H9 (cell line): Measurements from ENCODE around the gene CHTOP. TPM values are rescaled to one million over a fixed set of nuclear protein-coding genes. Genes with fewer than 3 reads are reported as not detected.

Experiments
- DNase-seq: peaks from one replicate; pipeline ENCODE4 v3.0.0-alpha.2; 2017
- H2AFZ ChIP-seq: one replicate; pipeline ENCODE4 v1.6.1; 2013; ENCODE audit warnings: mild to moderate bottlenecking, low read length, control low read depth, moderate library complexity
- H2AK5ac ChIP-seq: 2 replicates; pipeline ENCODE4 v1.6.1; 2013; ENCODE audit warnings: low read length, control low read depth, mixed read lengths; ENCODE audit not compliant: insufficient read length
- H2BK120ac ChIP-seq: one replicate; pipeline ENCODE4 v1.6.1; 2013; ENCODE audit warnings: low read depth, mild to moderate bottlenecking, low read length, control low read depth, inconsistent platforms; ENCODE audit not compliant: poor library complexity, severe bottlenecking
- H2BK12ac ChIP-seq: 2 replicates; pipeline ENCODE4 v1.6.1; 2013; ENCODE audit warnings: low read length, control low read depth, mixed read lengths, low read depth; ENCODE audit not compliant: insufficient read length
- H2BK15ac ChIP-seq: 2 replicates; pipeline ENCODE4 v1.6.1; 2013; ENCODE audit warnings: low read depth, low read length, control low read depth
- H2BK20ac ChIP-seq: one replicate; pipeline ENCODE4 v1.6.1; 2013; ENCODE audit warnings: low read depth, mild to moderate bottlenecking, low read length, control low read depth, inconsistent platforms; ENCODE audit not compliant: poor library complexity, severe bottlenecking
- H2BK5ac ChIP-seq: 2 replicates; pipeline ENCODE4 v1.6.1; 2013; ENCODE audit warnings: low read length, control low read depth, mixed read lengths; ENCODE audit not compliant: insufficient read length
- H3K14ac ChIP-seq: 2 replicates; pipeline ENCODE4 v1.6.1; 2013; ENCODE audit warnings: low read length, control low read depth; ENCODE audit not compliant: insufficient read depth
- H3K18ac ChIP-seq: 2 replicates; pipeline ENCODE4 v1.6.1; 2013; ENCODE audit warnings: low read depth, mild to moderate bottlenecking, mixed read lengths, low read length, control low read depth; ENCODE audit not compliant: insufficient read length
- H3K23ac ChIP-seq: 2 replicates; pipeline ENCODE4 v1.6.1; 2013; ENCODE audit warnings: low read length, control low read depth, mixed read lengths, low read depth; ENCODE audit not compliant: insufficient read length
- H3K23me2 ChIP-seq: 2 replicates; pipeline ENCODE4 v1.6.1; 2013; ENCODE audit warnings: low read depth, mild to moderate bottlenecking, mixed read lengths, low read length, control low read depth; ENCODE audit not compliant: insufficient read length, poor library complexity, severe bottlenecking
- H3K27ac ChIP-seq: 2 replicates; pipeline ENCODE4 v1.5.1; 2013; ENCODE audit warnings: low read length, control low read depth, mixed read lengths, low read depth; ENCODE audit not compliant: insufficient read length
- H3K27me3 ChIP-seq: 2 replicates; pipeline ENCODE4 v1.6.1; 2013; ENCODE audit warnings: low read length, control low read depth, inconsistent platforms; ENCODE audit not compliant: insufficient read depth
- H3K4ac ChIP-seq: 2 replicates; pipeline ENCODE4 v1.6.1; 2013; ENCODE audit warnings: low read depth, mild to moderate bottlenecking, control low read depth, inconsistent platforms, low read length, moderate library complexity
- H3K4me1 ChIP-seq: 2 replicates; pipeline ENCODE4 v1.6.1; 2013; ENCODE audit warnings: low read length, control low read depth, inconsistent platforms; ENCODE audit not compliant: insufficient read depth
- H3K4me2 ChIP-seq: 2 replicates; pipeline ENCODE4 v1.6.1; 2013; ENCODE audit warnings: low read length, control low read depth, mixed read lengths; ENCODE audit not compliant: insufficient read length, insufficient read depth
- H3K56ac ChIP-seq: 2 replicates; pipeline ENCODE4 v1.6.1; 2013; ENCODE audit warnings: low read depth, mild to moderate bottlenecking, mixed read lengths, low read length, control low read depth; ENCODE audit not compliant: insufficient read length
- H3K79me1 ChIP-seq: 2 replicates; pipeline ENCODE4 v1.6.1; 2013; ENCODE audit warnings: low read depth, mild to moderate bottlenecking, moderate library complexity, low read length, control low read depth, inconsistent platforms; ENCODE audit not compliant: insufficient read depth, poor library complexity, severe bottlenecking
- H3K79me2 ChIP-seq: 2 replicates; pipeline ENCODE4 v1.6.1; 2013; ENCODE audit warnings: low read length, control low read depth, inconsistent platforms; ENCODE audit not compliant: insufficient read depth
- H3K9ac ChIP-seq: 2 replicates; pipeline ENCODE4 v1.6.1; 2013; ENCODE audit warnings: low read length, control low read depth, mixed read lengths; ENCODE audit not compliant: insufficient read length; ENCODE audit errors: extremely low read depth
- H3K9me3 ChIP-seq: one replicate; pipeline ENCODE4 v1.6.1; 2013; ENCODE audit warnings: low read depth, low read length, inconsistent platforms; ENCODE audit not compliant: control insufficient read depth
- H3T11ph ChIP-seq: one replicate; pipeline ENCODE4 v1.6.1; 2013; ENCODE audit warnings: mild to moderate bottlenecking, low read length, control low read depth, inconsistent platforms
- H4K20me1 ChIP-seq: one replicate; pipeline ENCODE4 v1.6.1; 2013; ENCODE audit not compliant: control insufficient read depth, insufficient read length, insufficient read depth
- H4K5ac ChIP-seq: 2 replicates; pipeline ENCODE4 v1.6.1; 2013; ENCODE audit warnings: low read depth, mild to moderate bottlenecking, mixed read lengths, low read length, control low read depth; ENCODE audit not compliant: insufficient read length
- H4K8ac ChIP-seq: replicated peaks from 2 replicates; pipeline ENCODE4 v1.6.1; 2013; ENCODE audit warnings: low read length, control low read depth, mixed read lengths, low read depth; ENCODE audit not compliant: insufficient read length
- H4K91ac ChIP-seq: 2 replicates; pipeline ENCODE4 v1.6.1; 2013; ENCODE audit warnings: low read depth, mild to moderate bottlenecking, moderate library complexity, mixed read lengths, low read length, control low read depth; ENCODE audit not compliant: insufficient read length
- H3K27ac Mint-ChIP-seq, 3 experiments: 2 replicates in 2 of 3; 3 replicates in 1 of 3; pipeline ENCODE4 v1.8.0; 2020 to 2021; ENCODE audit warnings: mixed read lengths in 3 of 3, mild to moderate bottlenecking in 1 of 3, moderate library complexity in 1 of 3
- H3K27me3 Mint-ChIP-seq: 2 replicates; pipeline ENCODE4 v1.8.0; 2021; ENCODE audit warnings: low read depth, mild to moderate bottlenecking, moderate library complexity, mixed read lengths
- H3K36me3 Mint-ChIP-seq, 3 experiments: 2 replicates in 2 of 3; 3 replicates in 1 of 3; pipeline ENCODE4 v1.8.0; 2020 to 2021; ENCODE audit warnings: low read depth in 3 of 3, mixed read lengths in 3 of 3; ENCODE audit not compliant: insufficient read depth in 1 of 3
- H3K4me1 Mint-ChIP-seq, 2 experiments: 2 replicates each; pipeline ENCODE4 v1.8.0; 2020; ENCODE audit warnings: mixed read lengths in 2 of 2
- H3K4me3 Mint-ChIP-seq, 2 experiments: 2 replicates in 1 of 2; 3 replicates in 1 of 2; pipeline ENCODE4 v1.8.0; 2020 to 2021; ENCODE audit warnings: mild to moderate bottlenecking in 2 of 2, mixed read lengths in 2 of 2, moderate library complexity in 1 of 2
- H3K9me3 Mint-ChIP-seq, 2 experiments: 2 replicates in 1 of 2; 3 replicates in 1 of 2; pipeline ENCODE4 v1.8.0; 2020; ENCODE audit warnings: mild to moderate bottlenecking in 2 of 2, mixed read lengths in 2 of 2, moderate library complexity in 1 of 2
- WGBS: extraction: QIAGEN DNeasy Blood & Tissue Kit; methylation state at CpG from one replicate; pipeline ENCODE4 v1.1.7; 2013; ENCODE audit warnings: missing lambda C conversion rate, low lambda C conversion rate, mixed read lengths; ENCODE audit not compliant: insufficient read length; ENCODE audit errors: extremely low coverage; 5-methylcytosine and 5-hydroxymethylcytosine counted together
- total RNA-seq: library from RNA; stranded (reverse); gene quantifications from 2 replicates; pipeline ENCODE4 v1.2.1, GENCODE V29; 2021
- TF ChIP-seq, protein P1 (sequence below): fragments of 200-600 bp; sonication (generic); conservative IDR thresholded peaks from 3 replicates; pipeline ENCODE4 v1.8.0; 2021; ENCODE audit warnings: antibody characterized with exemption, mild to moderate bottlenecking

Gene CHTOP
- total RNA-seq, 1 experiment from 2014 or later, result 126 TPM

- Histone ChIP-seq H4K20me1 (no peaks in the 10 kb centered on the region), H3K79me1 (no peaks in the 10 kb centered on the region), H3K9ac (no peak overlapping the region), H3K23ac (no peak overlapping the region), H3K56ac (no peak overlapping the region), H2BK20ac (no peak overlapping the region), H4K5ac (no peak overlapping the region), H3K4me2 (peak overlapping the region; percentile 65), H3K9me3 (no peaks in the 10 kb centered on the region), H3K4me1 (no peaks in the 10 kb centered on the region), H3K27ac (no peak overlapping the region), H2BK5ac (no peak overlapping the region), H2BK120ac (no peak overlapping the region), H3K18ac (no peak overlapping the region), H3T11ph (no peak overlapping the region), H2BK15ac (no peak overlapping the region), H4K8ac (no peak overlapping the region), H2AFZ (no peak overlapping the region), H3K4ac (no peak overlapping the region), H4K91ac (no peak overlapping the region), H3K23me2 (peaks cover 26% of the 10 kb centered on the region), H2BK12ac (no peak overlapping the region), H3K14ac (no peak overlapping the region), H3K79me2 (no peaks in the 10 kb centered on the region), H3K27me3 (peaks cover 3% of the 10 kb centered on the region; the same call in 1 of the 2 replicates), H2AK5ac (no peak overlapping the region)
- Mint-ChIP-seq H3K9me3 (no peaks in the 10 kb centered on the region), H3K4me1 (peaks cover 21 to 24% of the 10 kb centered on the region in 2 experiments), H3K36me3 (peaks cover 0 to 10% (median 4%) of the 10 kb centered on the region in 3 experiments; a peak in 2 of 7 replicates), H3K27me3 (peaks cover 44% of the 10 kb centered on the region), H3K27ac (peak overlapping the region in 1 of 3 experiments; percentile 9; a peak in 1 of 7 replicates), H3K4me3 (peak overlapping the region; percentile 74 to 86)
- TF ChIP-seq, protein P1, sequence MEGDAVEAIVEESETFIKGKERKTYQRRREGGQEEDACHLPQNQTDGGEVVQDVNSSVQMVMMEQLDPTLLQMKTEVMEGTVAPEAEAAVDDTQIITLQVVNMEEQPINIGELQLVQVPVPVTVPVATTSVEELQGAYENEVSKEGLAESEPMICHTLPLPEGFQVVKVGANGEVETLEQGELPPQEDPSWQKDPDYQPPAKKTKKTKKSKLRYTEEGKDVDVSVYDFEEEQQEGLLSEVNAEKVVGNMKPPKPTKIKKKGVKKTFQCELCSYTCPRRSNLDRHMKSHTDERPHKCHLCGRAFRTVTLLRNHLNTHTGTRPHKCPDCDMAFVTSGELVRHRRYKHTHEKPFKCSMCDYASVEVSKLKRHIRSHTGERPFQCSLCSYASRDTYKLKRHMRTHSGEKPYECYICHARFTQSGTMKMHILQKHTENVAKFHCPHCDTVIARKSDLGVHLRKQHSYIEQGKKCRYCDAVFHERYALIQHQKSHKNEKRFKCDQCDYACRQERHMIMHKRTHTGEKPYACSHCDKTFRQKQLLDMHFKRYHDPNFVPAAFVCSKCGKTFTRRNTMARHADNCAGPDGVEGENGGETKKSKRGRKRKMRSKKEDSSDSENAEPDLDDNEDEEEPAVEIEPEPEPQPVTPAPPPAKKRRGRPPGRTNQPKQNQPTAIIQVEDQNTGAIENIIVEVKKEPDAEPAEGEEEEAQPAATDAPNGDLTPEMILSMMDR, result peak; percentile 95
- WGBS, result no CpG with 5 or more reads among the region's 29 CpGs
- DNase-seq, result peak; percentile 77
Measured at GRCh38 chr1:153677718-153678518, 44.1 kb downstream of the CHTOP start.
